T47D (cell line): ENCODE data around the gene PPP2R5C.
"Not testable (repeated sequence)": the region's sequence is repeated elsewhere in the genome, so short reads cannot be mapped to it uniquely, and the experiment has no call there.

Experiments used
- DNase-seq, 2 experiments: peaks; one replicate each; pipeline versions ENCODE4 v3.0.0 to v3.0.0-alpha.2; 2011 to 2012; ENCODE audit warnings: low read depth in 1 of 2, low spot score in 1 of 2
- JUND ChIP-seq: IDR thresholded peaks from 2 replicates; pipeline ENCODE4 v1.6.1; 2012; ENCODE audit warnings: low read depth
- in situ Hi-C: cut with HindIII; loops from 2 replicates; pipeline ENCODE4 v1.10.0; 2016; ENCODE audit warnings: low sequenced_read_pairs, low pct_unique_long_range_greater_than_20kb

The PPP2R5C gene

GRCh38 chr14:101964297-101965180, 203.0 kb downstream of the PPP2R5C start, which contains the start of gene DYNC1H1:
DYNC1H1 (plus strand) TSS chr14:101964573; CDS start chr14:101964692, 119 bp downstream.
- in situ Hi-C loops: no loop called here
- no peak for TF ChIP-seq JUND
- DNase-seq: peak; percentile 86 to 94

GRCh38 chr14:101965181-101965544, 203.7 kb downstream of the PPP2R5C start:
- peak; percentile 68 to 77 for DNase-seq
- in situ Hi-C loops: no loop called here
- TF ChIP-seq JUND: no peak

- DNase-seq: no peak
- in situ Hi-C loops: no loop called here
- no peak for TF ChIP-seq JUND
These were observed 204.5 kb downstream of the PPP2R5C start for GRCh38 chr14:101965770-101966722.

- TF ChIP-seq JUND: no peak
- in situ Hi-C loops: no loop called here
- DNase-seq: no peak
These were observed 205.2 kb downstream of the PPP2R5C start for GRCh38 chr14:101966742-101967141.

GRCh38 chr14:101968186-101968585, 206.7 kb downstream of the PPP2R5C start:
- DNase-seq: no peak
- no peak for TF ChIP-seq JUND
- in situ Hi-C loops: no loop called here

GRCh38 chr14:101969481-101969880, 208.0 kb downstream of the PPP2R5C start:
- in situ Hi-C loops: no loop called here
- DNase-seq: no peak
- no peak for TF ChIP-seq JUND

GRCh38 chr14:101970830-101971400, 209.4 kb downstream of the PPP2R5C start:
- in situ Hi-C loops: no loop called here
- DNase-seq: no peak
- TF ChIP-seq JUND: no peak

- in situ Hi-C loops, DNase-seq: not testable (repeated sequence)
These were observed 209.9 kb downstream of the PPP2R5C start for GRCh38 chr14:101971458-101971857.

GRCh38 chr14:101972126-101972866, 210.8 kb downstream of the PPP2R5C start:
- DNase-seq: peak; percentile 63 to 88
- in situ Hi-C loops: no loop called here
- TF ChIP-seq JUND: peak; percentile 83

- no peak for TF ChIP-seq JUND
- DNase-seq: no peak
- in situ Hi-C loops: no loop called here
These were observed 211.8 kb downstream of the PPP2R5C start for GRCh38 chr14:101973356-101973755.

GRCh38 chr14:101975231-101975630, 213.7 kb downstream of the PPP2R5C start:
- in situ Hi-C loops: no loop called here
- no peak for DNase-seq
- TF ChIP-seq JUND: no peak
